ENCODE data around the gene PGA5.
A peak's percentile ranks its signal among the peaks of the same experiment; 100 is the strongest.

Gene PGA5

DNA sequence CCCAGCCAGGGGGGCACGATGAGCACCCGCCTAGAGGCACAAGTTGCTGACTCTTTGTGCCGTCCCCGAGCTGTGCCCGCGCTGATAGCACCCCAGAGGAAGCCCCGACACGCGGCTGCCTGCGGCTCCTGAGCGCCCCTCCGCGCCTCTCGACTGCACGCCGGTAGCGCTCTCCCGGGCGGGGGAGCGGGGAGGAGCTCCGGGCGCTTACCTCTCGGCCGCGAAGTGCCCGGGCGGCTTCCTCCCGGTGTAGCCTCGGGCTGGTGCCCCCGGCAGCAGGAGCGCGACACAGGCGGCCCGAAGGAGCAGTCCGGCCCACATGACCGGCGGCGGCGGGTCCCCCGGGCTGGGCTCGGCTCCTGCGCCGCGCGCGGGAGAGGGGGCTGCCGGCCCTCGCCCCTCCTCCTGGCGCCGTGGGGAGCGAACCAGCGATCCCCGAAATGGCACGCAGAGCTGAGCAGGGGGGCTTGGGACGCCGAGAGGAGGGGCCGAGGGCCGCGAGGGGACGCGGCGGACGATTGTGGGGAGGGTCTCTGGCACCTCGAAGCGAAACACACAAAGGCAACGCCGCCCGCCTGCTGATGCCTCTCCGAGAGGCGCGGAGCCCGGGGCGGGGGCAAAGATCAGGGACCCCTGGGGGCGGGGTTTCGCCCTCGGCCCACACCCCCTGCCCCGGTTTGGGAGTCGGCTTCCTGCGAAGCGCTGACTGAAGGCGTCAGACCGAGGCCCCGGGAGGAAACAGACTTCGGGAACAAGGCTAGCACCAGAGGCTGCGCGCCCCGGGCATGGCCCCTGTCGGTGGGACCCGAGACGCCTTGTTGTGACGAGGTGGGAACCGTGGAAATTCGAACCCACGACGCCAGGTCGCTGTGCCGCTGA, 54.0 kb downstream of the PGA5 start, which contains the start of gene VWCE:
TSS of gene VWCE (minus strand) at position 600 of the 879 bp plus-strand sequence. CDS start at position 321, 279 bp downstream.
- DNase-seq (ENCODE audit: low read depth) = peak; percentile 59

DNA sequence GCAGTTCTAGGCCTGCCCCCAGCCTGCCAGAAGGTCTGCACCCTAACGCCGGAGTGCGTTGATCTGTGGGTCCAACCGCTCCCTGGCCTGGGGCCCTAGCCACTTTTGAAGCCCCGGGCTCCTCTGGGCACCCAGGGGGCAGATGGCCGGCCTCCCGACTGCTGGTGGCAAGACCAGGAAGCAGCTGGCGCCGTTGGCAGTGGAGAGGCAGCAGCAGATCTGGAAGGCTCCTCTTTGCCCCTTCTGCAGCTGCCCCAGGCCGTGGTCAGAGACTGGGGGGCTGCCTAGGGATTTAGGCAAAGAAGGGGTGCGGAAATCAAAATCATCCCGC, 54.6 kb downstream of the PGA5 start:
- no peak for DNase-seq (ENCODE audit: low read depth)

- DNase-seq (ENCODE audit: low read depth) = no peak
Observed at GRCh38 chr11:61297341-61297740, 56.4 kb downstream of the PGA5 start.

DNA sequence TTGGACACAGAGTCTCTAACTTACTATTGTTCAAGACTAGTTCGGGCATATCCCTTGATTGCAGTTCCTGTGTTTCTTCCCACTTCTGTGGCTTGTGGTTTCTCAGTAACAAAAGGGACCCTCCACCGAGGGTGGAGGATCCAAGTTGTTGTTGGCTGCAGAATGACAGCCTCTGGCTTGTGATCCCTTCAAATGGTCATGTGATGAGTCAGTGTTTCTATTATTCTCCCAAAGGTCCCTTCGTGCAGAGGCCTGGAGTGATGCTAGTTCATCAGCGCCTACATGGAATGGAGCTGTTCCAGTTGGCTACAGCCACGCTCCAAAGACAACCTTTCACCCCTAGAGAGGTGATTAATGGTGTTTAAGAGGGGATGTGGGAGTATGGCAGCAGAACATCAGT, 56.8 kb downstream of the PGA5 start:
- no peak for DNase-seq (ENCODE audit: low read depth)

DNA sequence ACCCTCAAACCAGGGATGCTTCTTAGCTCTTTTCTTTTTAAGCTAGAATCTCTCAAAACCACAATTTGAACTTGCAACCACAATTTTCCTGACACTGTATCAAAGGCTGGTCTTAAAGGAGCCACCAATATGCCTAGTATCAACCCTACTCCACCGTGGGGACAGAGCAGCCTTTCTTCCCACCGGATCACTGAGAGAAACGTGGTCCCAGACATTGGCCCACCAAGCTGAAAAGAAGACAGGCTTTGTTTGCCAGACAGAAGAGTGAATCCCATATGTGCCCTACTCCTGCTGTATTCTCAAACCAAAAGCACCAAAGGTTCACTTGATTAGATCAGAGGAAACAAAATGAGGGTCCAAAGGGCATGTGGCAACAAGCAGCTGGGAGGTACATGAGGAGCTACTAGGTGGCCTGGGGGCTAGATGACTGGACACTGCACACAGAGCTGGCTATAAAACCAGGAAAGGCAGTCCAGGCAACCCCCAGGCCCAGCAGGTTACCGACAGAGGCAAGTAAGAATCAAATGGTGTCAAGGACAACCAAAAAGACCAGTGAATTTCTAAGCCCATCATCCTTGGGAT, 57.8 kb downstream of the PGA5 start:
- DNase-seq (ENCODE audit: low read depth) = no peak
